ENCODE results near the gene TIGD4.

TIGD4 gene

GRCh38 chr4:152808670-152809069 is 29.1 kb upstream of the TIGD4 start:
- Histone ChIP-seq H3K36me3 (ENCODE audit: control insufficient read depth, insufficient read depth, low read length) (no peaks in the 10 kb centered on the region), H3K27me3 (ENCODE audit: control insufficient read depth, insufficient read depth, low read length, poor library complexity, severe bottlenecking) (no peaks in the 10 kb centered on the region), H3K4me1 (ENCODE audit: control insufficient read depth, insufficient read depth, low read length) (no peaks in the 10 kb centered on the region), H3K4me3 (ENCODE audit: insufficient read depth, low read depth, low read length) (no peak overlapping the region), H3K27ac (ENCODE audit: insufficient read depth, low read depth, low read length, poor library complexity, severe bottlenecking) (no peak overlapping the region), H3K9me3 (ENCODE audit: control insufficient read depth, low read length) (no peaks in the 10 kb centered on the region)
- WGBS, 2 experiments = 71 to 75% methylated on average over 8 of the region's 8 CpGs

- no peaks in the 10 kb centered on the region for H3K9me3 ChIP-seq (ENCODE audit: control insufficient read depth, low read length)
- no peak overlapping the region for H3K27ac ChIP-seq (ENCODE audit: insufficient read depth, low read depth, low read length, poor library complexity, severe bottlenecking)
- 96 to 100% methylated on average over 3 of the region's 3 CpGs for WGBS, 2 experiments
- no peaks in the 10 kb centered on the region for H3K4me1 ChIP-seq (ENCODE audit: control insufficient read depth, insufficient read depth, low read length)
- H3K36me3 ChIP-seq (ENCODE audit: control insufficient read depth, insufficient read depth, low read length) = no peaks in the 10 kb centered on the region
- H3K4me3 ChIP-seq (ENCODE audit: insufficient read depth, low read depth, low read length) = no peak overlapping the region
- H3K27me3 ChIP-seq (ENCODE audit: control insufficient read depth, insufficient read depth, low read length, poor library complexity, severe bottlenecking) = no peaks in the 10 kb centered on the region
Observed at GRCh38 chr4:152807294-152807829, 27.8 kb upstream of the TIGD4 start.

- no peak overlapping the region for H3K27ac ChIP-seq (ENCODE audit: insufficient read depth, low read depth, low read length, poor library complexity, severe bottlenecking)
- no peaks in the 10 kb centered on the region for H3K9me3 ChIP-seq (ENCODE audit: control insufficient read depth, low read length)
- 96 to 100% methylated on average over 3 of the region's 3 CpGs for WGBS, 2 experiments
- no peaks in the 10 kb centered on the region for H3K36me3 ChIP-seq (ENCODE audit: control insufficient read depth, insufficient read depth, low read length)
- no peak overlapping the region for H3K4me3 ChIP-seq (ENCODE audit: insufficient read depth, low read depth, low read length)
- H3K27me3 ChIP-seq (ENCODE audit: control insufficient read depth, insufficient read depth, low read length, poor library complexity, severe bottlenecking) = no peaks in the 10 kb centered on the region
- no peaks in the 10 kb centered on the region for H3K4me1 ChIP-seq (ENCODE audit: control insufficient read depth, insufficient read depth, low read length)
Observed at GRCh38 chr4:152806501-152807125, 27.1 kb upstream of the TIGD4 start.

GRCh38 chr4:152805818-152806217 is 26.3 kb upstream of the TIGD4 start:
- no peaks in the 10 kb centered on the region for H3K36me3 ChIP-seq (ENCODE audit: control insufficient read depth, insufficient read depth, low read length)
- no peaks in the 10 kb centered on the region for H3K9me3 ChIP-seq (ENCODE audit: control insufficient read depth, low read length)
- 93 to 96% methylated on average over 2 of the region's 2 CpGs for WGBS, 2 experiments
- H3K27ac ChIP-seq (ENCODE audit: insufficient read depth, low read depth, low read length, poor library complexity, severe bottlenecking) = no peak overlapping the region
- no peaks in the 10 kb centered on the region for H3K4me1 ChIP-seq (ENCODE audit: control insufficient read depth, insufficient read depth, low read length)
- H3K4me3 ChIP-seq (ENCODE audit: insufficient read depth, low read depth, low read length) = no peak overlapping the region
- no peaks in the 10 kb centered on the region for H3K27me3 ChIP-seq (ENCODE audit: control insufficient read depth, insufficient read depth, low read length, poor library complexity, severe bottlenecking)

- WGBS, 2 experiments = 91 to 95% methylated on average over 2 of the region's 2 CpGs
- no peaks in the 10 kb centered on the region for H3K9me3 ChIP-seq (ENCODE audit: control insufficient read depth, low read length)
- H3K27me3 ChIP-seq (ENCODE audit: control insufficient read depth, insufficient read depth, low read length, poor library complexity, severe bottlenecking) = no peaks in the 10 kb centered on the region
- H3K4me3 ChIP-seq (ENCODE audit: insufficient read depth, low read depth, low read length) = no peak overlapping the region
- no peaks in the 10 kb centered on the region for H3K4me1 ChIP-seq (ENCODE audit: control insufficient read depth, insufficient read depth, low read length)
- H3K36me3 ChIP-seq (ENCODE audit: control insufficient read depth, insufficient read depth, low read length) = no peaks in the 10 kb centered on the region
- H3K27ac ChIP-seq (ENCODE audit: insufficient read depth, low read depth, low read length, poor library complexity, severe bottlenecking) = no peak overlapping the region
Observed at GRCh38 chr4:152805071-152805650, 25.6 kb upstream of the TIGD4 start.

DNA sequence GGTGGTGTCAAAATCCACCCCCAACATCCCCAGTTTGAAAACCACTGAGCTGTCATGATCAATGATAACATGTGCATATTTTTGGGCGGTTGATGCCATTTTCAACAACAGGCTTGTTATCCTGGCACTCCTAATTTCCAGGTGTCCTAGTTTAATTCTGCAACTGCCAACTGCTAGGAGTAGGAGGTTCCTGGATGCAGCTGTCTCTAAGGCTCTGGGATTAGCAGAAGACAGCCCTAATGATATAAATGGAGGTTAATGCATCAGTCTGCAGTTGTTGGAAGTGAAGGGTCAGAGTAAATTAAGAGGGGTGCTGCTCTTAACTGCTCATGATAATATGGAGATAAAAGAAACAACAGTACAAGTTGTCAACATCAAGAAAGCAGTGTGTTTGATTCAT is 24.0 kb upstream of the TIGD4 start:
- no peaks in the 10 kb centered on the region for H3K27me3 ChIP-seq (ENCODE audit: control insufficient read depth, insufficient read depth, low read length, poor library complexity, severe bottlenecking)
- H3K9me3 ChIP-seq (ENCODE audit: control insufficient read depth, low read length) = no peaks in the 10 kb centered on the region
- no peak overlapping the region for H3K27ac ChIP-seq (ENCODE audit: insufficient read depth, low read depth, low read length, poor library complexity, severe bottlenecking)
- no peaks in the 10 kb centered on the region for H3K36me3 ChIP-seq (ENCODE audit: control insufficient read depth, insufficient read depth, low read length)
- no peak overlapping the region for H3K4me3 ChIP-seq (ENCODE audit: insufficient read depth, low read depth, low read length)
- WGBS, 2 experiments = 96 to 100% methylated on average over 1 of the region's 1 CpG
- H3K4me1 ChIP-seq (ENCODE audit: control insufficient read depth, insufficient read depth, low read length) = no peaks in the 10 kb centered on the region

DNA sequence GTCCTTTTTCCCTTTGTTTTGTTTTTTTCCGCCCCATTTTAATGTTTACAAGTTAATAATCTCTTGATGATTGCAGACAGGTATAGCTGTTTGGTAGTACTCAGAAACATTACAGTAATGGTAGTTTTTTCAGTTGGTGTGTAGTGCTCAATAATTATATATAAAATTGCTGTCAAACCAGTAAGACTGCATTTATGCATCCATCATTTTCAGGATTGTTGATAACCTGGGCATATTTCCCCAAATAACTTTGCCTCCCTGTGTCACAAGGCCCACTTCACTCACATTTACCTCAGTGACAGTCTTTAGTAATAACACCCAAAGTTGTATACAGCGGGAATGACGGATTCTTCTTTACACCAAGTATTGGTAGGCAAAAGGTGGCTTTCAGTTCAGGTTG is 16.4 kb upstream of the TIGD4 start:
- no peak overlapping the region for H3K27ac ChIP-seq (ENCODE audit: insufficient read depth, low read depth, low read length, poor library complexity, severe bottlenecking)
- H3K27me3 ChIP-seq (ENCODE audit: control insufficient read depth, insufficient read depth, low read length, poor library complexity, severe bottlenecking) = no peaks in the 10 kb centered on the region
- H3K36me3 ChIP-seq (ENCODE audit: control insufficient read depth, insufficient read depth, low read length) = no peaks in the 10 kb centered on the region
- no peaks in the 10 kb centered on the region for H3K4me1 ChIP-seq (ENCODE audit: control insufficient read depth, insufficient read depth, low read length)
- H3K9me3 ChIP-seq (ENCODE audit: control insufficient read depth, low read length) = no peaks in the 10 kb centered on the region
- no peak overlapping the region for H3K4me3 ChIP-seq (ENCODE audit: insufficient read depth, low read depth, low read length)
- WGBS, 2 experiments = 96 to 97% methylated on average over 2 of the region's 3 CpGs

DNA sequence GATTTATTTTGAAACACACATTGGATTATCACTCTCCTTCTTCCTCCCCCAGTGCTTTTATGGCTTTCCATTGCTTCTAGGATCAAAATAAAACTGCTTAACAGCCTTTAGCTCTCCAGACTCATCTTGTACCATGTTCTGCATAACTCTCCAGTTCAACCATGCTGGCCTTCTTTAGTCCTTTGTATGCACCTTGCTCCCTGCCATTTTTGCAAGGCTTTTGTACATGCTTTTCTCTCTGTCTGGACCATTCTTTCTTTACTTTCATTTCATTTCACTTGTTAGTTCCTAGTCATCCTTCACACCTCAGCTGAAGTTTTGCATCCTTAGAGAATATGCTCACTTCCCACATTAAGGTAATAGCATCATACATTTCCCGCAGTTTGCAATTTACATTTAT is 7.1 kb upstream of the TIGD4 start:
- H3K4me3 ChIP-seq (ENCODE audit: insufficient read depth, low read depth, low read length) = no peak overlapping the region
- 100% methylated on average over 1 of the region's 1 CpG for whole genome bisulfite sequencing, 2 experiments

DNA sequence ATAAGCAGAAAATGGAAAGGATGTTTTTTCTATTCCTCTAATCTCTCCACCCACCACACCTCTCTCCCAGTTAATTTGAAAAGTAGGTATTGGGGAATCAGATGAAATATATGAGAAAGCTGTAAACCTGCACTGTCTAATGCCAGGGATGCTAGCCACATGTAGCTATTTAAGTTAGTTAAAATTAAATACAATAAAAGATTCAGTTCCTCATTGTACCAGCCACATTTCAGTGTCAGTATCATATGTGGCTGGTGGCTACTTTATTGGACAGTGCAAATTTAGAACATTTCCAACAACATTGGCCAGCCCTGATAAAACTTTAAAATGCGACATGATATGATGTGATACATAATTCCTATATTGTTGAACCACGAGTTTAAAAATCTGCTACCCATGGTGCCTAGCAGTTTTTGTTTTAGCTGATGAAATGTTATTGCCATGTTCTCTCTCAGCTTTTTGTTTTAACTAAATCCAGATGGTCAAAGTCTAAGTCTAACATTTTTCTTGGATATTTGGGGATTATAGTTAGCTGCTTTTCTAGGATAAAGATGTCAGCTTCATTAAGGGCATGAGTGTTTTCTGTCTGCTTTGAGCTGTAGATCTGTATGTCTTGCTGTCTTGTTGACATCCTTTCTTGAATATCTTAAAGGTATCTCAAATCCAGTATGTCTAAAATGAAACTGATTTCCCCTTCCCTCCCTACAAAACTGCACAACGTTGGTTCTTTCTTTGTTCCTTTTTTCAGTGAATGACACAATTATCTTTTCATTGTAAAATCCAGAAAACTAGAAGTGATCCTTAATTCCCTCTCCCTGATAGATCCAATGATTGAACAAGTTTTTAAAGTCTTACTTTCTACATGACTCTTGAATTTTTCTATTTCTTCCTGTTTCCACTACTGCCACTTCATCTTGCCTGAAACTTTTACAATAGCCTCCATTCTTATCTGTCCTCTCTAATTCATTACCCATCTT is 6.4 kb upstream of the TIGD4 start:
- Histone ChIP-seq H3K9me3 (ENCODE audit: control insufficient read depth, low read length) (no peaks in the 10 kb centered on the region), H3K4me3 (ENCODE audit: insufficient read depth, low read depth, low read length) (no peak overlapping the region), H3K27ac (ENCODE audit: insufficient read depth, low read depth, low read length, poor library complexity, severe bottlenecking) (no peak overlapping the region), H3K36me3 (ENCODE audit: control insufficient read depth, insufficient read depth, low read length) (no peaks in the 10 kb centered on the region), H3K4me1 (ENCODE audit: control insufficient read depth, insufficient read depth, low read length) (peaks cover 3% of the 10 kb centered on the region), H3K27me3 (ENCODE audit: control insufficient read depth, insufficient read depth, low read length, poor library complexity, severe bottlenecking) (no peaks in the 10 kb centered on the region)
- WGBS, 2 experiments = 93 to 98% methylated on average over 3 of the region's 3 CpGs

More for the DNA sequence above, 7.1 kb upstream of the TIGD4 start:
- Histone ChIP-seq H3K9me3 (ENCODE audit: control insufficient read depth, low read length) (no peaks in the 10 kb centered on the region), H3K27ac (ENCODE audit: insufficient read depth, low read depth, low read length, poor library complexity, severe bottlenecking) (no peak overlapping the region), H3K36me3 (ENCODE audit: control insufficient read depth, insufficient read depth, low read length) (no peaks in the 10 kb centered on the region), H3K27me3 (ENCODE audit: control insufficient read depth, insufficient read depth, low read length, poor library complexity, severe bottlenecking) (no peaks in the 10 kb centered on the region), H3K4me1 (ENCODE audit: control insufficient read depth, insufficient read depth, low read length) (peaks cover 3% of the 10 kb centered on the region)

All from ectodermal cell (in vitro differentiated cells).